GM12875 (cell line): ENCODE measurements around the gene DCHS2.

Source experiments
- H3K4me3 ChIP-seq: one replicate; pipeline ENCODE4 v1.5.1; 2011; ENCODE audit warnings: low read depth, low read length, control low read depth
- CTCF ChIP-seq: IDR thresholded peaks from 2 replicates; pipeline ENCODE4 v1.5.1; 2011; ENCODE audit warnings: low read depth, mild to moderate bottlenecking, control low read depth, inconsistent platforms, low read length, moderate library complexity, borderline replicate concordance; ENCODE audit not compliant: insufficient read depth

The DCHS2 gene

DNA sequence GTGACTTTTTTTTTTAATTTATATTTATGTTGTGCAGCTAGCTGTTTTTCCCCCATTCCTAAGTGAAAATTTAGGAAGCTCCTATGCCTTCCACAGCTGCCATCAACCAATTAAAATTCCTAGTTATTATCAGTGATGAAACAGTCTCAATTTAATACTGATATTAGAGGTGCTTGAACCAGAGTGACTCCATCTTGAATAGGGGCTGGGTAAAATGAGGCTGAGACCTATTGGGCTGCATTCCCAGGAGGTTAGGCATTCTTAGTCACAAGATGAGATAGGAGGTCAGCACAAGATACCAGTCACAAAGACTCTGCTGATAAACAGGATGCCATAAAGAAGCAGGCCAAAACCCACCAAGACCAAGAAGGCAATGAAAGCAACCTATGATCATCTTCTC lies 136.7 kb downstream of the DCHS2 start:
- no peak for TF ChIP-seq CTCF
- no peak overlapping the region for H3K4me3 ChIP-seq

DNA sequence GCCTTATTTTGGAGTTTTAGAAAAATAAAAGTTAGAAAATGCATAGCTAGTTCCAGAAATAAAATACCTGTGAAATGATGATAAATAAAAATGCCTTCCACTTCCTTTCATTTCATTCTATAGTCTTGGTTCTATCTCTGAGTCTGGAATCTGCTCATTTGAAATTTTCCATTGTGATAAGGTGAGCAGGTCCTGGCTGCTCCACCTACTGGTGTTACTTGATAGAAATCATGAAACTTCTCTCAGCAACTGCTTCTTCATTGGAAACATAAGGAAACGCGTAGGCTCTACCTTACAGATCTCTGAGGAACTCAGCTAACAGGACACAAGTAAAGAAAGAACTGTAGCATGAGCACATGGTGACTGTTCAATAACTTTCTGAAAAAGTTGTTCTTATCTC lies 141.8 kb downstream of the DCHS2 start:
- H3K4me3 ChIP-seq = no peak overlapping the region
- peak; percentile 34; the same call in 1 of the 2 replicates for TF ChIP-seq CTCF

DNA sequence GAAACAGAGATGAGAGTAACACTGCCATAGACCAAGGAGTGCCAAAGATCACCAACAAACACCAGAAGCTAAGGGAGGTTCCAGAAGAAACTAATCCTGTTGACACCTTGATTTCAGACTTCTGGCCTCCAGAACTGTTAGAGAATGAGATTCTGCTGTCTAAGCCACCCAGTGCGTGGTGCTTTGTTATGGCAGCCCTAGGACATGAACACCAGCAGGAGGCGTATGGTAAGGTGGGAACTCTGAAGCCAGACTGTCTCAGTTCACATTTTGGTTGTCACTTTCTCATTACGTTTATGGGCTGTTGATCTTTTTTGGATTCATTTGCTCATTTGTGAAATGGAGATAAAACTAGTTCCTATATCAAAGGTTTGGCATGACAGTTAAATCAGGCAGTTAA lies 142.9 kb downstream of the DCHS2 start:
- TF ChIP-seq CTCF = peak; percentile 14; the same call in 1 of the 2 replicates
- H3K4me3 ChIP-seq = no peak overlapping the region

- no peak overlapping the region for H3K4me3 ChIP-seq
- TF ChIP-seq CTCF = no peak
Observed at GRCh38 chr4:154345359-154345758, 146.2 kb downstream of the DCHS2 start.

DNA sequence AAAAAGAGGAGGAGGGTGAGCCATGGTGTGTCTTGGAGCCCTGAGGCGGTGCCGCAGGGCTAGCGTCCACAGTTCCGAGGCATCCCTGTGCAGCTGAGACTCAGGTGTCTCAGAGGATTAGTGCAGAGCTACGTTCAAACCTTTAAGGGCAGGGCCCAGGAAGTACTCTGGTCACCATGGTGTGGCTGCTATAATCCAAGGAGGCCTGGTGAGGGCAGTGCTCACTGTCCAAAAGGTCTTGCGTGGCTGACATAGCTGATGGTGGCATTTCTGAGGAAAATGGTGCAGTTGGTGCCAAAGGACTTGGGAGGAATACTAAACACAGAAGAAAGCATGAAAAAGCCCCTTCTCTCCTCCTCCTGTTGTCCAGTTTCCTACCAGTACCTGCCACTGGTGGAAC lies 146.9 kb downstream of the DCHS2 start:
- TF ChIP-seq CTCF = 0 out of 2 replicates have a peak, but pooled peaks have one; percentile 21
- no peak overlapping the region for H3K4me3 ChIP-seq

DNA sequence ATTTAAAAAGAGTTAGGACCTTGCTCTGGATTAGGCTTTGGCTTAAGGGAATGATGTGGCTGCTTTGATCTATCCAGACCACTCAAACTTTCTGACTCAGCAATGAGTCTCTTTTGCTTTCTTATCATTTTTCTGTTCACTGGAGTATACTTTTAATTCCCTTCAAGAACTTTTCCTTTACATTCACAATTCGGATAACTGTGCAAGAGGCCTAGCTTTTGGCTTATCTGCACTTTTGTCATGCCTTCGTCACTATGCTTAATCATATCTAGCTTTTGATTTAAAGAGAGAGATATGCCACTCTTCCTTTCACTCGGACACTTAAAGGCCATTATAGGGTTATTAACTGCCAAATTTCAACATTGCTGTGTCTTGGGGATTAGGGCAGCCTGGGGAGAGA lies 147.9 kb downstream of the DCHS2 start:
- no peak for TF ChIP-seq CTCF
- H3K4me3 ChIP-seq = no peak overlapping the region

GRCh38 chr4:154341448-154341847 lies 150.2 kb downstream of the DCHS2 start:
- H3K4me3 ChIP-seq = no peak overlapping the region
- no peak for TF ChIP-seq CTCF
